Testis (tissue), 3 donors: ENCODE data around the gene TNFRSF1A. TPM values are rescaled to one million over a fixed set of nuclear protein-coding genes. Genes with fewer than 3 reads are reported as not detected.
A peak's percentile ranks its signal among the peaks of the same experiment; 100 is the strongest.
"Not testable (repeated sequence)": the region's sequence is repeated elsewhere in the genome, so short reads cannot be mapped to it uniquely, and the experiment has no call there.

Source experiments
- DNase-seq: peaks from one replicate; pipeline ENCODE4 v3.0.0-alpha.2; 2019
- H3K27ac ChIP-seq, 2 donors: fragments of 200-600 bp; sonication (generic); one replicate each; pipeline ENCODE4 v1.5.1; 2019
- H3K27me3 ChIP-seq: fragments of 200-600 bp; sonication (generic); one replicate; pipeline ENCODE4 v1.5.1; 2019
- H3K36me3 ChIP-seq: fragments of 200-600 bp; sonication (generic); one replicate; pipeline ENCODE4 v1.5.1; 2017; ENCODE audit warnings: low read depth; ENCODE audit errors: missing control alignments
- H3K4me1 ChIP-seq: fragments of 200-600 bp; sonication (generic); one replicate; pipeline ENCODE4 v1.5.1; 2019
- H3K4me3 ChIP-seq, 2 donors: fragments of 200-600 bp; sonication (generic); one replicate each; pipeline ENCODE4 v1.5.1; 2017 to 2019
- H3K9me3 ChIP-seq: fragments of 200-600 bp; sonication (generic); one replicate; pipeline ENCODE4 v1.5.1; 2017
- POLR2A ChIP-seq: fragments of 450-650 bp; IDR thresholded peaks from one replicate; pipeline ENCODE4 v1.6.1; 2017; ENCODE audit warnings: antibody characterized with exemption, mild to moderate bottlenecking, moderate library complexity
- WGBS, 2 donors: methylation state at CpG; one replicate each; pipeline ENCODE4 v1.1.5; 2018; 5-methylcytosine and 5-hydroxymethylcytosine counted together
- intact Hi-C: fragments of 100-400 bp; cut with DNase I; formaldehyde crosslinking; loops from one replicate; pipeline ENCODE4 v1.15.1; 2023; ENCODE audit warnings: low total_unique reads
- polyA plus RNA-seq: library from polyadenylated mRNA; stranded (reverse); fragments of 350-450 nt; fragmentation: Illumina TruSeq; extraction: RNeasy Lipid Tissue Mini Kit (QIAGEN cat#74804); gene quantifications from one replicate; pipeline ENCODE4 v1.2.3, GENCODE V29; 2014; ENCODE audit warnings: low read depth, low replicate concordance; ENCODE audit not compliant: insufficient read depth
- total RNA-seq, 2 donors: library from RNA; depleted of rRNA; stranded (reverse); fragments of >200 nt; gene quantifications; one replicate each; pipeline ENCODE4 v1.2.3, GENCODE V29; 2016
- TF ChIP-seq, protein P1 (sequence below), 3 experiments: fragments of 450-650 bp in 2 of 3; fragments of 200-600 bp in 1 of 3; sonication (generic) in 1 of 3; IDR thresholded peaks; one replicate each; pipeline ENCODE4 v1.5.1; 2016 to 2019; ENCODE audit warnings: antibody characterized with exemption in 3 of 3, mild to moderate bottlenecking in 2 of 3, moderate library complexity in 1 of 3

TNFRSF1A gene
- total and polyA plus RNA-seq, 3 donors from 2014 or later: 59.8 to 106 (median 94.6) TPM

- no peak for DNase-seq
- Histone ChIP-seq H3K27me3 (no peaks in the 10 kb centered on the region), H3K9me3 (no peaks in the 10 kb centered on the region), H3K4me1 (peaks cover 53% of the 10 kb centered on the region), H3K27ac (peak overlapping the region; percentile 94 to 98), H3K36me3 (no peaks in the 10 kb centered on the region), H3K4me3 (peak overlapping the region; percentile 87 to 93)
- WGBS, 2 donors: 22 to 28% methylated on average over 15 of the region's 15 CpGs
- TF ChIP-seq POLR2A: no peak
- TF ChIP-seq, protein P1, sequence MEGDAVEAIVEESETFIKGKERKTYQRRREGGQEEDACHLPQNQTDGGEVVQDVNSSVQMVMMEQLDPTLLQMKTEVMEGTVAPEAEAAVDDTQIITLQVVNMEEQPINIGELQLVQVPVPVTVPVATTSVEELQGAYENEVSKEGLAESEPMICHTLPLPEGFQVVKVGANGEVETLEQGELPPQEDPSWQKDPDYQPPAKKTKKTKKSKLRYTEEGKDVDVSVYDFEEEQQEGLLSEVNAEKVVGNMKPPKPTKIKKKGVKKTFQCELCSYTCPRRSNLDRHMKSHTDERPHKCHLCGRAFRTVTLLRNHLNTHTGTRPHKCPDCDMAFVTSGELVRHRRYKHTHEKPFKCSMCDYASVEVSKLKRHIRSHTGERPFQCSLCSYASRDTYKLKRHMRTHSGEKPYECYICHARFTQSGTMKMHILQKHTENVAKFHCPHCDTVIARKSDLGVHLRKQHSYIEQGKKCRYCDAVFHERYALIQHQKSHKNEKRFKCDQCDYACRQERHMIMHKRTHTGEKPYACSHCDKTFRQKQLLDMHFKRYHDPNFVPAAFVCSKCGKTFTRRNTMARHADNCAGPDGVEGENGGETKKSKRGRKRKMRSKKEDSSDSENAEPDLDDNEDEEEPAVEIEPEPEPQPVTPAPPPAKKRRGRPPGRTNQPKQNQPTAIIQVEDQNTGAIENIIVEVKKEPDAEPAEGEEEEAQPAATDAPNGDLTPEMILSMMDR (IDR thresholded peaks at IDR 0.05): no peak
- intact Hi-C loops: no loop called here
Observed at GRCh38 chr12:6340745-6341416, 995 bp downstream of the TNFRSF1A start.

GRCh38 chr12:6340032-6340638 is 1.7 kb downstream of the TNFRSF1A start:
- peak; percentile 38 for DNase-seq
- WGBS, 2 donors: 23 to 40% methylated on average over 9 of the region's 9 CpGs
- H3K27me3 ChIP-seq: no peaks in the 10 kb centered on the region
- intact Hi-C loops: no loop called here
- H3K27ac ChIP-seq: peak overlapping the region; percentile 94 to 98
- TF ChIP-seq POLR2A: no peak
- TF ChIP-seq, protein P1 (IDR thresholded peaks at IDR 0.05): no peak
- no peaks in the 10 kb centered on the region for H3K36me3 ChIP-seq
- H3K4me3 ChIP-seq: peak overlapping the region; percentile 87 to 93
- peaks cover 53% of the 10 kb centered on the region for H3K4me1 ChIP-seq
- no peaks in the 10 kb centered on the region for H3K9me3 ChIP-seq

- Histone ChIP-seq H3K4me1 (peaks cover 63% of the 10 kb centered on the region), H3K36me3 (no peaks in the 10 kb centered on the region), H3K4me3 (peak overlapping the region in 1 of 2 donors; percentile 93), H3K27me3 (no peaks in the 10 kb centered on the region), H3K27ac (peak overlapping the region; percentile 94 to 98), H3K9me3 (no peaks in the 10 kb centered on the region)
- no peak for DNase-seq
- intact Hi-C loops: loop anchor here (10.0 kb wide), 2 partner anchors 46 to 116 kb away; partner anchors contain the start of genes LTBR and TAPBPL
- 41 to 45% methylated on average over 3 of the region's 3 CpGs for WGBS, 2 donors
- no peak for TF ChIP-seq POLR2A
- TF ChIP-seq, protein P1 (IDR thresholded peaks at IDR 0.05): no peak
Observed at GRCh38 chr12:6338955-6339354, 2.9 kb downstream of the TNFRSF1A start.

DNA sequence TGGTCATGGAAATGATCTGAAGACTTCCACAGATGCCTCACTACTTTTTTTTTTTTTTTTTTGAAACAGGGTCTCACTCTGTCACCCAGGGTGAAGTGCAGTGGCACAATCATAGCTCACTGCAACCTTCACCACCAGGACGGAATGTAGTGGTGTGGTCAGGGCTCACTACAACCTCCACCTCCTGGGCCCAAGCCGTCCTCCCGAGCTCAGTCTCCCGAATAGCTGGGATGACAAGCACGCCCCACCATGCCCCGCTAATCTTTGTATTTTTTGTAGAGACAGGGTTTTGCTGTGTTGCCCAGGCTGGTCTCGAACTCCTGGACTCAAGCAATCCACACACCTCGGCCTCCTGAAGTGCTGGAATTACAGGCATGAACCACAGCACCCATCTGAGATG is 3.3 kb downstream of the TNFRSF1A start:
- H3K27ac ChIP-seq: peak overlapping the region; percentile 93 to 94
- intact Hi-C loops: loop anchor here (10.0 kb wide), 2 partner anchors 46 to 116 kb away; partner anchors contain the start of genes LTBR and TAPBPL
- H3K27me3 ChIP-seq, DNase-seq, H3K4me3 ChIP-seq, H3K9me3 ChIP-seq, H3K36me3 ChIP-seq: not testable (repeated sequence)
- 71 to 84% methylated on average over 8 of the region's 8 CpGs for WGBS, 2 donors
- H3K4me1 ChIP-seq: peaks cover 61% of the 10 kb centered on the region

- Histone ChIP-seq H3K9me3 (no peaks in the 10 kb centered on the region), H3K27me3 (no peaks in the 10 kb centered on the region), H3K4me3 (no peak overlapping the region), H3K36me3 (no peaks in the 10 kb centered on the region), H3K4me1 (peaks cover 58% of the 10 kb centered on the region), H3K27ac (peak overlapping the region in 1 of 2 donors; percentile 93)
- DNase-seq: no peak
- TF ChIP-seq, protein P1 (IDR thresholded peaks at IDR 0.05): no peak
- no peak for TF ChIP-seq POLR2A
- intact Hi-C loops: loop anchor here (10.0 kb wide), 2 partner anchors 47 to 117 kb away; partner anchors contain the start of genes LTBR and TAPBPL
- WGBS, 2 donors: 59 to 62% methylated on average over 12 of the region's 12 CpGs
Observed at GRCh38 chr12:6337958-6338433, 3.9 kb downstream of the TNFRSF1A start.
